ENCODE measurements around the gene EVX1.

The EVX1 gene

GRCh38 chr7:27250557-27251070 lies 8.0 kb downstream of the EVX1 start:
- no peak for DNase-seq

- no peak for DNase-seq
Measured at GRCh38 chr7:27251136-27251651, 8.6 kb downstream of the EVX1 start.

GRCh38 chr7:27251652-27252590 lies 9.3 kb downstream of the EVX1 start:
- DNase-seq, result no peak

- no peak for DNase-seq
Measured at GRCh38 chr7:27254625-27255024, 12.0 kb downstream of the EVX1 start.

DNA sequence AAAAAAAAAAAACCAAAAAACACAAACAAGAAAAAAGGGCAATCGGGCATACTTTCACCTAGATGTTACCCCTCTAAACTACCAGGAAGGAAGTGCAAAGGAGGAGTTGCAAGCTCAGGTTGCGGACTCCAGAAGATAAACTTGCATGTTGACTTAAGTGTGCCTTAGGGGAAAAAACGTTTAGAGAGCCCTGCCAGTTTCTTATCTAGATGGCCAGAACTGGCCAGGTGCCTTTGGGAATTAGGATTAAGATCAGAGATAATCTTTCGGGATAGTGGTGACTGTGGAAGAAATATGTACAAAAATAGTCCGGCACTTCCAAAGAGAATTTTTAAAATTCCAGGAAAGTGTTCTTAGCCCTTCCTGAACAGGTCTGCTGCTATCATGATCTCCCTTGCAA lies 17.6 kb downstream of the EVX1 start:
- DNase-seq, result no peak

GRCh38 chr7:27262121-27262520 lies 19.5 kb downstream of the EVX1 start:
- DNase-seq, result no peak

DNA sequence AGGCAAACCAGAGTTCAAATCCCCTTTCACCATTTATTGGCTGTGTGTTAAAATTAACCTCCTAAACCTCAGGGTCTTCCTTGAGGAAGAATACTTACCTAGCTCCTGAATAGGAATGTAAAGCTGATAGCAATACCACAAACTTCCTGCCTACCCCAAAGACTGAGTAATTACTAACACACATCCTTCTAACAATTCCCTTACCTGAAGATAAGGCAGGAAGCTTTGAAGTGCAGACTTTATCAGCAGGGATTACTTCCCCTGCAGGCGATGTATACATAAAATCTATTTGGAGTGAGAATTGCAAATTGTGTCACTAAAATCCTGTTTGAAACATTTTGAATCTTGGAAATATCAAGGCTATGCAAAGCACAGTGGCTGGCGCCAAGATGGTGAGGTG lies 21.2 kb downstream of the EVX1 start:
- DNase-seq, result no peak

- DNase-seq, result no peak
Measured at GRCh38 chr7:27269455-27269854, 26.9 kb downstream of the EVX1 start.

GRCh38 chr7:27271384-27271783 lies 28.8 kb downstream of the EVX1 start:
- no peak for DNase-seq

DNA sequence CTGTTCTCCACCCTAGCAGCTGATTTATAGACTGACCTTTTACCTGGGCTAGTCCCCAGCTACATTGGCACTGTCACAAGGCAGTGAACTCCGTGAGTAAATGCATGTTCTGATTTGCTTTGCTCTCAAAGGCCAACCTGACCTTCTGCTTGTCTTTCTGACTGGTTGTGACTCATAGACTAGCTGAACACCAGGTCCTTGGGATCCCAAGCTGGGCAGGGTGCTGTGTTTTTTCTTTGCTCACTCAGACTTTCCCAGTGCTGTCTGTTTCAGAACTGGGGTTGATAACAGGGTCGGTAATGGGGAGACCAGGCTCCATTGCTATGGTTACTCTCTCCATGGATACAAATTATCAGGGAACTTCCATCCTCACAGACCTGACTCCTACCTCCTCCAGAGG lies 35.0 kb downstream of the EVX1 start:
- DNase-seq, result no peak

DNA sequence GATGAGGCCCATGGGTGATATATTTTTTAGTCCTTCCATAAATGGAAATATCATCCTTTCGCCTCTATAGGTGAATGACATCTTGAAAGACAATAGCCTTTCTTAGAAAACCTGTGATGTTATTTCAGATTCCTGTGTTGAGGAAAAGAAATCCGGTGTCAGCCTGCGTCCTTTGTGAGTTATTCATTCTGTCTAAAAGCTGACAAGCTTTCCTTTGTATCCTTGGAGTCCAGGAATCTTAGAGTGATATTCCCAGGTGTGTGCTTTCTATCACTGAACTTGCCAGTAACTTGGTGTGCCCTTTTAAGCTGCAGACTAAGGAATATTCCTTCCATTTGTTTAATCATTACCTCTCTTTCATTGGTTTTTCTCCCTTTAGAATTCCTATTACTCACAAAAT lies 41.0 kb downstream of the EVX1 start:
- DNase-seq, result no peak

- DNase-seq, result no peak
Measured at GRCh38 chr7:27295236-27295635, 52.6 kb downstream of the EVX1 start.

GRCh38 chr7:27297356-27297755 lies 54.8 kb downstream of the EVX1 start:
- no peak for DNase-seq
